Mesendoderm (in vitro differentiated cells): ENCODE data around the gene RTP4.

Experiments
- DNase-seq: peaks from one replicate; pipeline ENCODE4 v3.0.0; 2013
- H2AK5ac ChIP-seq: 2 replicates; pipeline ENCODE4 v1.6.1; 2013; ENCODE audit warnings: low read length, inconsistent platforms
- H2BK120ac ChIP-seq: 2 replicates; pipeline ENCODE4 v1.6.1; 2013; ENCODE audit warnings: low read depth, mild to moderate bottlenecking, low read length, moderate library complexity, mixed read lengths
- H2BK15ac ChIP-seq: replicated peaks from 2 replicates; pipeline ENCODE4 v1.6.1; 2013; ENCODE audit warnings: low read depth, mild to moderate bottlenecking, moderate library complexity
- H2BK5ac ChIP-seq: 2 replicates; pipeline ENCODE4 v1.6.1; 2013; ENCODE audit warnings: low read length, inconsistent platforms
- H3K18ac ChIP-seq: 2 replicates; pipeline ENCODE4 v1.6.1; 2013; ENCODE audit warnings: mild to moderate bottlenecking, low read length, mixed read lengths
- H3K23ac ChIP-seq: one replicate; pipeline ENCODE4 v1.6.1; 2013; ENCODE audit warnings: low read length
- H3K27ac ChIP-seq: 2 replicates; pipeline ENCODE4 v1.5.1; 2013; ENCODE audit warnings: low read depth, mild to moderate bottlenecking, inconsistent platforms, low read length, moderate library complexity
- H3K27me3 ChIP-seq: 2 replicates; pipeline ENCODE4 v1.6.1; 2013; ENCODE audit warnings: low read length, control low read depth, mild to moderate bottlenecking, inconsistent platforms; ENCODE audit not compliant: insufficient read depth, poor library complexity
- H3K36me3 ChIP-seq: 2 replicates; pipeline ENCODE4 v1.6.1; 2013; ENCODE audit warnings: low read length, inconsistent platforms; ENCODE audit not compliant: control insufficient read depth, insufficient read depth
- H3K4ac ChIP-seq: one replicate; pipeline ENCODE4 v1.6.1; 2013; ENCODE audit warnings: low read depth, mild to moderate bottlenecking, low read length, moderate library complexity
- H3K4me1 ChIP-seq: 2 replicates; pipeline ENCODE4 v1.6.1; 2013; ENCODE audit warnings: low read depth, low read length, inconsistent platforms; ENCODE audit not compliant: control insufficient read depth
- H3K4me2 ChIP-seq: 2 replicates; pipeline ENCODE4 v1.6.1; 2013; ENCODE audit warnings: low read length
- H3K4me3 ChIP-seq: 2 replicates; pipeline ENCODE4 v1.5.1; 2013; ENCODE audit warnings: mild to moderate bottlenecking, low read length
- H3K56ac ChIP-seq: one replicate; pipeline ENCODE4 v1.6.1; 2013; ENCODE audit warnings: low read length
- H3K79me1 ChIP-seq: 2 replicates; pipeline ENCODE4 v1.6.1; 2013; ENCODE audit warnings: low read length, inconsistent platforms
- H3K79me2 ChIP-seq: 2 replicates; pipeline ENCODE4 v1.6.1; 2013; ENCODE audit warnings: mild to moderate bottlenecking, low read length; ENCODE audit not compliant: control insufficient read depth, insufficient read depth
- H3K9ac ChIP-seq: 2 replicates; pipeline ENCODE4 v1.6.1; 2013; ENCODE audit warnings: low read length, inconsistent platforms
- H4K5ac ChIP-seq: one replicate; pipeline ENCODE4 v1.6.1; 2013; ENCODE audit warnings: low read length
- H4K8ac ChIP-seq: one replicate; pipeline ENCODE4 v1.6.1; 2013; ENCODE audit warnings: low read depth, mild to moderate bottlenecking, control low read depth, low read length, moderate library complexity
- WGBS: extraction: QIAGEN DNeasy Blood & Tissue Kit; methylation state at CpG from one replicate; pipeline ENCODE4 v1.1.7; 2013; ENCODE audit warnings: low lambda C conversion rate, missing lambda C conversion rate; ENCODE audit not compliant: insufficient coverage; ENCODE audit errors: extremely low coverage; 5-methylcytosine and 5-hydroxymethylcytosine counted together

The RTP4 gene

GRCh38 chr3:187370051-187370450 is 1.9 kb downstream of the RTP4 start:
- no peak overlapping the region for H3K18ac ChIP-seq
- H2BK5ac ChIP-seq: no peak overlapping the region
- no peak for DNase-seq

DNA sequence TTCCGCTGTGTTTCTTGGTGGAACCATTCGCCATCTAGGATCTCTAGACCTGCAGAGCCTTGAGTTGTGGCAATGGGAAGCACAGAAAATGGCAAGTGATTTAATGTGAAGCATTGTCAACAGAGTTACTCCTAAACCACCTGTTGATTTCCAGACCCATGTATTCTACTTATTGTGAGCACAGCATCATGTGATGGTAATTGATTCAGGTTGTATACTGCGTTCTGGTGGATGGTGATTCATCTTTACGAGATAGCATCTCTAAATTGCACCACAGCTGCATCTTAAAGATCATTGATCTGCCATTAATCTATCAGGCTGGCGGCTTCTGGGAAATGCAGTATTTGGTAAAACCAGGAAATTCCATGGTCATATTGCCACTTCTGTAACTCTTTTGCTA is 7.4 kb downstream of the RTP4 start:
- Histone ChIP-seq H3K4me2 (no peak overlapping the region), H3K4me3 (no peak overlapping the region), H4K8ac (no peak overlapping the region), H2AK5ac (no peak overlapping the region), H2BK15ac (no peak overlapping the region), H2BK5ac (no peak overlapping the region), H3K23ac (no peak overlapping the region), H4K5ac (no peak overlapping the region), H3K27me3 (no peaks in the 10 kb centered on the region), H3K79me1 (no peaks in the 10 kb centered on the region), H3K18ac (no peak overlapping the region), H3K36me3 (no peaks in the 10 kb centered on the region), H3K79me2 (no peaks in the 10 kb centered on the region), H3K9ac (no peak overlapping the region), H2BK120ac (no peak overlapping the region), H3K4ac (no peak overlapping the region), H3K4me1 (no peaks in the 10 kb centered on the region), H3K27ac (no peak overlapping the region), H3K56ac (no peak overlapping the region)
- no peak for DNase-seq
- WGBS: no CpG with 5 or more reads among the region's 5 CpGs

More at GRCh38 chr3:187370051-187370450, 1.9 kb downstream of the RTP4 start:
- Histone ChIP-seq H3K9ac (no peak overlapping the region), H3K79me1 (no peaks in the 10 kb centered on the region), H3K4me1 (no peaks in the 10 kb centered on the region), H3K27me3 (no peaks in the 10 kb centered on the region), H3K79me2 (no peaks in the 10 kb centered on the region), H2BK120ac (no peak overlapping the region), H2AK5ac (no peak overlapping the region), H3K27ac (no peak overlapping the region), H3K36me3 (no peaks in the 10 kb centered on the region), H2BK15ac (no peak overlapping the region), H3K23ac (no peak overlapping the region), H3K4me2 (no peak overlapping the region), H4K8ac (no peak overlapping the region), H3K4me3 (no peak overlapping the region), H4K5ac (no peak overlapping the region), H3K56ac (no peak overlapping the region), H3K4ac (no peak overlapping the region)
- WGBS: no CpG with 5 or more reads among the region's 3 CpGs

DNA sequence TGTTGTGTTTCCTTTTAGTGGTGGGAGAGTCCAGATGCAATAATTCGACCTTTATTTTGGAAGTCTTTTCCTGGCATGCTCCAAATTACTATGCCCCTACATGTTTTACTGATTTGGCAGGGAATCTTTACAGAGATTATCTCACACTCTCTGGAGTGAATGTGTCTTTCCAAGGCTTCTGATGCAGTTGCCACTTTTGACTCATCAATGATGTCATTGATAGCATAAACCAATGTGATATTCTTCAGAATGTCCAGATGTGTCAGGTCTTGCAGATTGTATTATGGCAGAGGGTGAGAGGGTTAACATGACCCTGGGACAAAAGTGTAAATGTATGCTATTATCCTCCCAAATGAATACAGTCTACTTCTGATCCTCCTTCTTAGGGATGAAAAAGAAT is 9.7 kb downstream of the RTP4 start:
- DNase-seq: no peak
- Histone ChIP-seq H2BK120ac (no peak overlapping the region), H3K4me2 (no peak overlapping the region), H3K27me3 (no peaks in the 10 kb centered on the region), H3K79me2 (no peaks in the 10 kb centered on the region), H4K8ac (no peak overlapping the region), H4K5ac (no peak overlapping the region), H3K36me3 (no peaks in the 10 kb centered on the region), H3K4me1 (no peaks in the 10 kb centered on the region), H2AK5ac (no peak overlapping the region), H3K27ac (no peak overlapping the region), H3K23ac (no peak overlapping the region), H2BK15ac (no peak overlapping the region), H3K79me1 (no peaks in the 10 kb centered on the region), H3K9ac (no peak overlapping the region), H3K4me3 (no peak overlapping the region), H2BK5ac (no peak overlapping the region), H3K4ac (no peak overlapping the region), H3K56ac (no peak overlapping the region), H3K18ac (no peak overlapping the region)
- WGBS: no CpG with 5 or more reads among the region's 1 CpG

DNA sequence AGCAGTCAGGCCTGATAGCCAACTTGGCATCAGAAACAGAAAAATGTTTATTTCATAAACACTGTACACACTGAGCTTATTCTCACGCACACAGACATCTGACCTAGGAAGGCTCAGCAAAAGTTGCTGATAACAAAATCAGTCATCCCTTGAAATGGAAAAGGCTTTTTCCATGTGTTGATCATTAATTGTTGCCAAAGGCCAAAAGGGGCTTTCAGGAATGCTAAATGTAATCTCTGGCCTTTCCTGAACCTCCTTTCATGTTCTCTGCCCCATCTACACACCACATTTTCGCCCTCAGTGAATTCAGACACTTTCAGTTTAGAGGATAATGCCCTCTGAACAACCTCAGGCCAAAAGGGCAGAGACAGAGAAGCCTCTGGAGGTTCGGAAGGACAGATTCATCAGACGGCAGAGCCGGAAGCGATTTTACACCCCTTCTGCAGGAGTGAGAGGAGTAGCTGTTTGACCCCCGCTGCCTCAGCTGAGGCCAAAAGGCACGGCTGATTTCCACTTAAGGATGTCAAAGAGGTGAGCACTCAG is 14.5 kb downstream of the RTP4 start:
- Histone ChIP-seq H3K9ac (no peak overlapping the region), H2BK15ac (no peak overlapping the region), H3K23ac (no peak overlapping the region), H3K27me3 (no peaks in the 10 kb centered on the region), H2BK120ac (no peak overlapping the region), H3K79me1 (no peaks in the 10 kb centered on the region), H3K27ac (no peak overlapping the region), H3K4ac (no peak overlapping the region), H3K18ac (peak overlapping the region; percentile 1), H3K4me3 (no peak overlapping the region), H4K5ac (no peak overlapping the region), H2BK5ac (no peak overlapping the region), H3K36me3 (no peaks in the 10 kb centered on the region), H4K8ac (no peak overlapping the region), H3K56ac (no peak overlapping the region), H3K4me2 (no peak overlapping the region), H2AK5ac (no peak overlapping the region), H3K4me1 (peaks cover 7% of the 10 kb centered on the region), H3K79me2 (no peaks in the 10 kb centered on the region)
- no CpG with 5 or more reads among the region's 8 CpGs for WGBS
- DNase-seq: peak; percentile 35

GRCh38 chr3:187383246-187383645 is 15.1 kb downstream of the RTP4 start:
- no peak overlapping the region for H2BK5ac ChIP-seq
- peak overlapping the region; percentile 46 for H3K18ac ChIP-seq
- no peak overlapping the region for H3K23ac ChIP-seq
- no peak overlapping the region for H4K8ac ChIP-seq
- no CpG with 5 or more reads among the region's 4 CpGs for WGBS
- no peak overlapping the region for H3K4ac ChIP-seq
- no peak overlapping the region for H3K27ac ChIP-seq
- no peak overlapping the region for H3K56ac ChIP-seq
- no peak overlapping the region for H3K4me2 ChIP-seq
- no peak overlapping the region for H3K4me3 ChIP-seq
- no peak overlapping the region for H4K5ac ChIP-seq
- H3K27me3 ChIP-seq: no peaks in the 10 kb centered on the region
- peak overlapping the region; percentile 23 for H2BK15ac ChIP-seq
- no peak overlapping the region for H2AK5ac ChIP-seq
- no peaks in the 10 kb centered on the region for H3K36me3 ChIP-seq
- peaks cover 7% of the 10 kb centered on the region for H3K4me1 ChIP-seq
- H3K79me2 ChIP-seq: no peaks in the 10 kb centered on the region
- no peak for DNase-seq
- H2BK120ac ChIP-seq: no peak overlapping the region
- no peak overlapping the region for H3K9ac ChIP-seq
- H3K79me1 ChIP-seq: no peaks in the 10 kb centered on the region

- Histone ChIP-seq H2BK15ac (peak overlapping the region; percentile 3), H3K27me3 (no peaks in the 10 kb centered on the region), H3K79me2 (no peaks in the 10 kb centered on the region), H3K27ac (no peak overlapping the region), H4K5ac (no peak overlapping the region), H3K18ac (no peak overlapping the region), H2BK120ac (no peak overlapping the region), H3K4me3 (no peak overlapping the region), H3K79me1 (no peaks in the 10 kb centered on the region), H3K56ac (no peak overlapping the region), H3K36me3 (no peaks in the 10 kb centered on the region), H3K4me2 (no peak overlapping the region), H3K4ac (no peak overlapping the region), H3K4me1 (peaks cover 7% of the 10 kb centered on the region), H3K9ac (no peak overlapping the region), H3K23ac (no peak overlapping the region), H4K8ac (no peak overlapping the region), H2BK5ac (no peak overlapping the region), H2AK5ac (no peak overlapping the region)
- no CpG with 5 or more reads among the region's 1 CpG for WGBS
- no peak for DNase-seq
Observed at GRCh38 chr3:187385296-187385695, 17.1 kb downstream of the RTP4 start.
